Measurements from ENCODE around the gene ANO2.

The ANO2 gene

GRCh38 chr12:5716976-5717375 is 228.1 kb downstream of the ANO2 start:
- no CpG with 5 or more reads among the region's 3 CpGs for WGBS (ENCODE audit: insufficient coverage, insufficient read length)
- no peaks in the 10 kb centered on the region for H3K4me1 ChIP-seq (ENCODE audit: control insufficient read depth, insufficient read depth, low read length)

DNA sequence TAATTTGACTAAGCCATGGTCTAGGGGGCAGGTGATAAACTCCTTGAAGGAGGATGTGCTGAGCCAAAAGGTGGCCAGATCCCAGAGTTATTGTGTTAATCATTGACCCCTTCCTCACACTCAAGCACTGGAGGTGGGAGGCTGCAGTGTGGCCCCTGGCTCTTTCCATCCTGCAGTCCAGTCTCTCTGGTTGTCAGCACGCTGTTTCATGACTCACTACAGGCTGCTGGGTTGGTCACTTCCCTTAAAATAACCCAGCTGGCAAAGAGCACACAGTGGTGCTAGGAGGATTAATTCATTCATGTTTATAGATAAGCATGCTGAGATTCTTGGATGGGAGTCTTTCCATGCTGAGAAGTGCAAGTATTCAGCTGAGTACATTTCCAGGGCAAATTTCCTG is 228.9 kb downstream of the ANO2 start:
- DNase-seq (ENCODE audit: low read depth, low spot score): no peak
- Histone ChIP-seq H3K36me3 (ENCODE audit: control insufficient read depth, insufficient read depth, low read length) (no peaks in the 10 kb centered on the region), H3K9me3 (ENCODE audit: control insufficient read depth, insufficient read depth, low read length) (no peaks in the 10 kb centered on the region), H3K4me3 (ENCODE audit: low read length) (no peak overlapping the region), H3K27ac (ENCODE audit: low read length) (no peak overlapping the region), H3K27me3 (ENCODE audit: control insufficient read depth, insufficient read depth, low read length) (no peaks in the 10 kb centered on the region), H3K4me1 (ENCODE audit: control insufficient read depth, insufficient read depth, low read length) (no peaks in the 10 kb centered on the region)
- WGBS (ENCODE audit: insufficient coverage, insufficient read length): no CpG with 5 or more reads among the region's 1 CpG

More at GRCh38 chr12:5716976-5717375, 228.1 kb downstream of the ANO2 start:
- no peaks in the 10 kb centered on the region for H3K36me3 ChIP-seq (ENCODE audit: control insufficient read depth, insufficient read depth, low read length)
- no peak for DNase-seq (ENCODE audit: low read depth, low spot score)
- no peaks in the 10 kb centered on the region for H3K9me3 ChIP-seq (ENCODE audit: control insufficient read depth, insufficient read depth, low read length)
- H3K27me3 ChIP-seq (ENCODE audit: control insufficient read depth, insufficient read depth, low read length): no peaks in the 10 kb centered on the region
- no peak overlapping the region for H3K27ac ChIP-seq (ENCODE audit: low read length)
- no peak overlapping the region for H3K4me3 ChIP-seq (ENCODE audit: low read length)

- no peaks in the 10 kb centered on the region for H3K9me3 ChIP-seq (ENCODE audit: control insufficient read depth, insufficient read depth, low read length)
- no peak for DNase-seq (ENCODE audit: low read depth, low spot score)
- H3K27me3 ChIP-seq (ENCODE audit: control insufficient read depth, insufficient read depth, low read length): no peaks in the 10 kb centered on the region
- H3K27ac ChIP-seq (ENCODE audit: low read length): no peak overlapping the region
- no CpG with 5 or more reads among the region's 4 CpGs for WGBS (ENCODE audit: insufficient coverage, insufficient read length)
- H3K36me3 ChIP-seq (ENCODE audit: control insufficient read depth, insufficient read depth, low read length): no peaks in the 10 kb centered on the region
- H3K4me1 ChIP-seq (ENCODE audit: control insufficient read depth, insufficient read depth, low read length): no peaks in the 10 kb centered on the region
- no peak overlapping the region for H3K4me3 ChIP-seq (ENCODE audit: low read length)
These were observed 230.0 kb downstream of the ANO2 start for GRCh38 chr12:5715021-5715420.

- no peaks in the 10 kb centered on the region for H3K9me3 ChIP-seq (ENCODE audit: control insufficient read depth, insufficient read depth, low read length)
- H3K27me3 ChIP-seq (ENCODE audit: control insufficient read depth, insufficient read depth, low read length): no peaks in the 10 kb centered on the region
- H3K4me1 ChIP-seq (ENCODE audit: control insufficient read depth, insufficient read depth, low read length): no peaks in the 10 kb centered on the region
- H3K4me3 ChIP-seq (ENCODE audit: low read length): no peak overlapping the region
- no CpG with 5 or more reads among the region's 6 CpGs for WGBS (ENCODE audit: insufficient coverage, insufficient read length)
- no peak for DNase-seq (ENCODE audit: low read depth, low spot score)
- no peak overlapping the region for H3K27ac ChIP-seq (ENCODE audit: low read length)
- no peaks in the 10 kb centered on the region for H3K36me3 ChIP-seq (ENCODE audit: control insufficient read depth, insufficient read depth, low read length)
These were observed 231.4 kb downstream of the ANO2 start for GRCh38 chr12:5713599-5714081.

- DNase-seq (ENCODE audit: low read depth, low spot score): no peak
- no peaks in the 10 kb centered on the region for H3K4me1 ChIP-seq (ENCODE audit: control insufficient read depth, insufficient read depth, low read length)
- no CpG with 5 or more reads among the region's 1 CpG for WGBS (ENCODE audit: insufficient coverage, insufficient read length)
- H3K9me3 ChIP-seq (ENCODE audit: control insufficient read depth, insufficient read depth, low read length): no peaks in the 10 kb centered on the region
- H3K36me3 ChIP-seq (ENCODE audit: control insufficient read depth, insufficient read depth, low read length): no peaks in the 10 kb centered on the region
- H3K27me3 ChIP-seq (ENCODE audit: control insufficient read depth, insufficient read depth, low read length): no peaks in the 10 kb centered on the region
- no peak overlapping the region for H3K4me3 ChIP-seq (ENCODE audit: low read length)
- H3K27ac ChIP-seq (ENCODE audit: low read length): no peak overlapping the region
These were observed 234.7 kb downstream of the ANO2 start for GRCh38 chr12:5710260-5710878.

- no peaks in the 10 kb centered on the region for H3K9me3 ChIP-seq (ENCODE audit: control insufficient read depth, insufficient read depth, low read length)
- no peak for DNase-seq (ENCODE audit: low read depth, low spot score)
- H3K36me3 ChIP-seq (ENCODE audit: control insufficient read depth, insufficient read depth, low read length): no peaks in the 10 kb centered on the region
- no peak overlapping the region for H3K4me3 ChIP-seq (ENCODE audit: low read length)
- no peaks in the 10 kb centered on the region for H3K27me3 ChIP-seq (ENCODE audit: control insufficient read depth, insufficient read depth, low read length)
- no peaks in the 10 kb centered on the region for H3K4me1 ChIP-seq (ENCODE audit: control insufficient read depth, insufficient read depth, low read length)
- H3K27ac ChIP-seq (ENCODE audit: low read length): no peak overlapping the region
These were observed 236.7 kb downstream of the ANO2 start for GRCh38 chr12:5708371-5708770.

DNA sequence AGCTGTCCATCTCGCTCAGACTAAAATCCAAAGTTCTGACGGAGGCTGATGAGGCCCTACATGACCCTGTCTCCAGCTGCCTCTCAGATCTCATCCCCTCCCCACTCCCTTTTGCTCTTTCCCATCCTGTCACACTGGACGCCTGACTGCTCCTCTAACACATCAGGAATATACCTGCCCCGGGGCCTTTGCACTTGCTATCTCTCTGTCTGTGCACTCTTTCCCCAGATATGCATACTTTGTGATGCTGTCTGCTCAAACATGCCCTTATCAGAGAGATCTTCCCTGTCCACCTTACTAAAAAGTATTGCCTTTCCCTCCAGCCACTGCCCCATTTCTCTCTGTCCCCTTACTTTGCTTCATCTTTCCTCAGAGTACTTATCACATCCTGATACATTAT is 238.8 kb downstream of the ANO2 start:
- WGBS (ENCODE audit: insufficient coverage, insufficient read length): no CpG with 5 or more reads among the region's 4 CpGs
- Histone ChIP-seq H3K27ac (ENCODE audit: low read length) (no peak overlapping the region), H3K4me3 (ENCODE audit: low read length) (no peak overlapping the region), H3K9me3 (ENCODE audit: control insufficient read depth, insufficient read depth, low read length) (no peaks in the 10 kb centered on the region), H3K4me1 (ENCODE audit: control insufficient read depth, insufficient read depth, low read length) (no peaks in the 10 kb centered on the region), H3K36me3 (ENCODE audit: control insufficient read depth, insufficient read depth, low read length) (no peaks in the 10 kb centered on the region), H3K27me3 (ENCODE audit: control insufficient read depth, insufficient read depth, low read length) (no peaks in the 10 kb centered on the region)
- DNase-seq (ENCODE audit: low read depth, low spot score): no peak

DNA sequence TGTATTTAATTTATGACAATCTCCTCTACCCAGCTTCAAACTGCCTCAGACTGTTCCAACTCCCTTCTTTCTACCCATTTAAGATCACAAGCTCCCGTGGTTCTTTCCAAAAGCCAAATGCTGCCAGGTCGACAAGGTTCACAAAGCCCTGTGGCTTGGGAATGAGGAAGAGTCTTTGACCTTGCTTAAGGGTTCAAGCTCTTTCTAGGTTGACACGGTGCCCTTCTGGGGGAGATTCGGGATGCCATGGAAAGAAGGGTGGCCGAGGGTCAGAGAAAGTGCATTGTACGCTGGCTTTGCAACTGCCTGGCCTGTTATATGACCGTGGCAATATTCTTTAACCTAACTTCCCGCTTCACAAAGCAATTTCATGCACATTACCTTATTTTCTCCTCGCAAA is 239.3 kb downstream of the ANO2 start:
- no peak overlapping the region for H3K4me3 ChIP-seq (ENCODE audit: low read length)
- no peak overlapping the region for H3K27ac ChIP-seq (ENCODE audit: low read length)
- 100% methylated on average over 1 of the region's 9 CpGs for WGBS (ENCODE audit: insufficient coverage, insufficient read length)
- no peaks in the 10 kb centered on the region for H3K4me1 ChIP-seq (ENCODE audit: control insufficient read depth, insufficient read depth, low read length)
- no peaks in the 10 kb centered on the region for H3K27me3 ChIP-seq (ENCODE audit: control insufficient read depth, insufficient read depth, low read length)
- no peaks in the 10 kb centered on the region for H3K9me3 ChIP-seq (ENCODE audit: control insufficient read depth, insufficient read depth, low read length)
- H3K36me3 ChIP-seq (ENCODE audit: control insufficient read depth, insufficient read depth, low read length): no peaks in the 10 kb centered on the region
- DNase-seq (ENCODE audit: low read depth, low spot score): no peak

GRCh38 chr12:5694759-5695409 is 250.2 kb downstream of the ANO2 start:
- no peaks in the 10 kb centered on the region for H3K36me3 ChIP-seq (ENCODE audit: control insufficient read depth, insufficient read depth, low read length)
- H3K27me3 ChIP-seq (ENCODE audit: control insufficient read depth, insufficient read depth, low read length): no peaks in the 10 kb centered on the region
- WGBS (ENCODE audit: insufficient coverage, insufficient read length): no CpG with 5 or more reads among the region's 6 CpGs
- no peaks in the 10 kb centered on the region for H3K9me3 ChIP-seq (ENCODE audit: control insufficient read depth, insufficient read depth, low read length)
- DNase-seq (ENCODE audit: low read depth, low spot score): no peak
- no peak overlapping the region for H3K27ac ChIP-seq (ENCODE audit: low read length)
- H3K4me1 ChIP-seq (ENCODE audit: control insufficient read depth, insufficient read depth, low read length): no peaks in the 10 kb centered on the region
- H3K4me3 ChIP-seq (ENCODE audit: low read length): no peak overlapping the region

DNA sequence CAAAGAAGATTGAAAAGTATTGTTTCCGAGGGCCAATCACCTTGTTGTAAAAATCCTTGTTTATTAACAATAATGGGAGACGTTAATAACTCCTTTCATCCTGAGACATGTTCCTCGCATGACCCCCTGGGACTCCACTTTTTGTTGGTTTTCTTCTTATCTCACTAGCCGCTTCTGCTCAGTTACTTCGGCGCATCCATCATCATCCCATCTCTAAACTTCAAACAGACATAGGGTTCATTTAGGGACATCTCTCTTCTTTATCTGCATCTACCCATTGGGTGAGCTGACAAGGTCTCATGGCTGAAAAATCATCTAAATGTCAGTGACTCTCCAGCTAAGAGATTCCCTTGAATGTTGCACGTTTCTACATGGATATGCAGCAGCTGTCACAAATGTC is 252.2 kb downstream of the ANO2 start:
- no peaks in the 10 kb centered on the region for H3K36me3 ChIP-seq (ENCODE audit: control insufficient read depth, insufficient read depth, low read length)
- no peak for DNase-seq (ENCODE audit: low read depth, low spot score)
- no peaks in the 10 kb centered on the region for H3K9me3 ChIP-seq (ENCODE audit: control insufficient read depth, insufficient read depth, low read length)
- no peaks in the 10 kb centered on the region for H3K27me3 ChIP-seq (ENCODE audit: control insufficient read depth, insufficient read depth, low read length)
- no peaks in the 10 kb centered on the region for H3K4me1 ChIP-seq (ENCODE audit: control insufficient read depth, insufficient read depth, low read length)
- no peak overlapping the region for H3K27ac ChIP-seq (ENCODE audit: low read length)
- WGBS (ENCODE audit: insufficient coverage, insufficient read length): no CpG with 5 or more reads among the region's 7 CpGs
- H3K4me3 ChIP-seq (ENCODE audit: low read length): no peak overlapping the region

DNA sequence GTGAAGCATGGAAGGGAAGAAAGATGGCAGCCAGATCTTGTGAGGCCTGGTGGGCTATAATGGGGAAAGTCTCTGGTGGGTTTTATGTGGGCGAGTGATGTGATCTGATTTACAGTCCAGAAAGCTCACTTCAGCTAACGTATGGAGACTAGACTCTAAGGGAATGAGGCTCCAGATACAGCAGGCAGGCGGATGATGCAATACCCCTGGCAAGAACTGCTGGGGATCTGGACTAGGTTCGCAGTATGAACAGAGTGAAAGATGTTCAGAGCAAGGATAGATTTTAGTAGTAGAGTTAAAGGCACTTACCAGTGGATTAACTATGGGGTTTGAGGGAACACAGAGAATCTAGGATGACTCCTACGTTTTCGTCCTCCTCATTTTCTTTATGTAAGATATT is 253.1 kb downstream of the ANO2 start:
- no peaks in the 10 kb centered on the region for H3K36me3 ChIP-seq (ENCODE audit: control insufficient read depth, insufficient read depth, low read length)
- DNase-seq (ENCODE audit: low read depth, low spot score): no peak
- no peaks in the 10 kb centered on the region for H3K9me3 ChIP-seq (ENCODE audit: control insufficient read depth, insufficient read depth, low read length)
- WGBS (ENCODE audit: insufficient coverage, insufficient read length): no CpG with 5 or more reads among the region's 6 CpGs
- no peaks in the 10 kb centered on the region for H3K4me1 ChIP-seq (ENCODE audit: control insufficient read depth, insufficient read depth, low read length)
- no peak overlapping the region for H3K27ac ChIP-seq (ENCODE audit: low read length)
- no peak overlapping the region for H3K4me3 ChIP-seq (ENCODE audit: low read length)
- H3K27me3 ChIP-seq (ENCODE audit: control insufficient read depth, insufficient read depth, low read length): no peaks in the 10 kb centered on the region
